H54 (cell line): ENCODE data around the gene KIAA1191.

ENCODE experiments used
- DNase-seq: peaks from one replicate; pipeline ENCODE4 v3.0.0; 2011; ENCODE audit warnings: low spot score, mixed read lengths; ENCODE audit not compliant: insufficient read length
- FAIRE-seq: peaks from 3 replicates; lab custom pipeline; 2011; peaks lifted over from hg19 to GRCh38; lab: Jason Lieb, UNC
- POLR2A ChIP-seq: IDR thresholded peaks from 2 replicates; pipeline ENCODE4 v1.6.1; 2011; ENCODE audit warnings: low read depth, mild to moderate bottlenecking, low read length

The KIAA1191 gene

GRCh38 chr5:176397736-176398420, 36.3 kb upstream of the KIAA1191 start:
- no peak for FAIRE-seq

GRCh38 chr5:176396330-176396729, 34.8 kb upstream of the KIAA1191 start:
- TF ChIP-seq POLR2A: no peak
- DNase-seq (no peak), FAIRE-seq (no peak)

More at GRCh38 chr5:176397736-176398420, 36.3 kb upstream of the KIAA1191 start:
- DNase-seq: no peak
- no peak for TF ChIP-seq POLR2A

- no peak for TF ChIP-seq POLR2A
- no peak for FAIRE-seq
- no peak for DNase-seq
Observed at GRCh38 chr5:176394881-176395675, 33.5 kb upstream of the KIAA1191 start.

GRCh38 chr5:176394096-176394495, 32.5 kb upstream of the KIAA1191 start:
- FAIRE-seq (no peak), DNase-seq (no peak)
- no peak for TF ChIP-seq POLR2A

- FAIRE-seq (no peak), DNase-seq (no peak)
- no peak for TF ChIP-seq POLR2A
Observed at GRCh38 chr5:176392526-176392925, 31.0 kb upstream of the KIAA1191 start.

GRCh38 chr5:176391999-176392398, 30.4 kb upstream of the KIAA1191 start:
- FAIRE-seq (no peak), DNase-seq (no peak)
- TF ChIP-seq POLR2A: no peak

GRCh38 chr5:176391479-176391878, 29.9 kb upstream of the KIAA1191 start:
- TF ChIP-seq POLR2A: no peak
- FAIRE-seq (no peak), DNase-seq (no peak)

- DNase-seq (peak; percentile 35), FAIRE-seq (no peak)
Observed at GRCh38 chr5:176389135-176390123, 27.9 kb upstream of the KIAA1191 start.

GRCh38 chr5:176388444-176389134, 27.0 kb upstream of the KIAA1191 start, which contains the start of the genes HIGD2A and NOP16:
TSS of gene HIGD2A (plus strand) at chr5:176388751. CDS start at chr5:176388820, 69 bp downstream.
TSS of gene NOP16 (minus strand) at chr5:176388598. CDS start at chr5:176388539, 59 bp downstream.
- TF ChIP-seq POLR2A: peak; percentile 72
- FAIRE-seq: peak; percentile 78
- peak; percentile 93 for DNase-seq

More at GRCh38 chr5:176389135-176390123, 27.9 kb upstream of the KIAA1191 start:
- TF ChIP-seq POLR2A: peak; percentile 67

- FAIRE-seq: no peak
- no peak for TF ChIP-seq POLR2A
- DNase-seq: peak; percentile 45
Observed at GRCh38 chr5:176388003-176388443, 26.5 kb upstream of the KIAA1191 start.

GRCh38 chr5:176387384-176387925, 25.9 kb upstream of the KIAA1191 start:
- DNase-seq (no peak), FAIRE-seq (no peak)
- TF ChIP-seq POLR2A: no peak

- FAIRE-seq: no peak
- no peak for TF ChIP-seq POLR2A
Observed at GRCh38 chr5:176386491-176386890, 24.9 kb upstream of the KIAA1191 start.

More at GRCh38 chr5:176386491-176386890, 24.9 kb upstream of the KIAA1191 start:
- DNase-seq: no peak
